Measurements from ENCODE around the gene USP4. TPM values are rescaled to one million over a fixed set of nuclear protein-coding genes. Genes with fewer than 3 reads are reported as not detected.
"Not testable (repeated sequence)": the region's sequence is repeated elsewhere in the genome, so short reads cannot be mapped to it uniquely, and the experiment has no call there.

USP4 gene
- total RNA-seq, 1 experiment from 2014 or later = 37.8 TPM

GRCh38 chr3:49349348-49350114 lies 9.7 kb upstream of the USP4 start:
- CTCF ChIA-PET = interaction anchor here (1.2 to 2.4 kb wide), 2 partner anchors 9 to 10 kb away, joined by 3 to 14 read pairs; partner anchors contain the start of gene USP4
- no peaks in the 10 kb centered on the region for H3K9me3 ChIP-seq
- H3K4me3 Mint-ChIP-seq (ENCODE audit: unreplicated experiment) = no peak overlapping the region
- peaks cover 21% of the 10 kb centered on the region for H3K4me1 Mint-ChIP-seq (ENCODE audit: low read depth, unreplicated experiment)
- no peaks in the 10 kb centered on the region for H3K27me3 Mint-ChIP-seq (ENCODE audit: insufficient read depth, unreplicated experiment)
- no peak for DNase-seq
- intact Hi-C loops (cut with micrococcal nuclease; ENCODE audit: unreplicated experiment) = no loop called here
- H3K4me1 ChIP-seq = peaks cover 23% of the 10 kb centered on the region
- POLR2A ChIA-PET = interaction anchor here (4.0 kb wide), 1 partner anchor 9 kb away, joined by 21 read pairs; the partner anchor contains the start of gene USP4
- H3K9me3 Mint-ChIP-seq (ENCODE audit: unreplicated experiment) = no peaks in the 10 kb centered on the region
- H3K36me3 ChIP-seq (ENCODE audit: control insufficient read depth, insufficient read depth, low read length) = no peaks in the 10 kb centered on the region
- peaks cover 31% of the 10 kb centered on the region for H3K36me3 Mint-ChIP-seq (ENCODE audit: insufficient read depth, unreplicated experiment)
- no peak overlapping the region for H3K4me3 ChIP-seq (ENCODE audit: low read depth, low read length)
- H3K27me3 ChIP-seq (replicated peaks; ENCODE audit: control insufficient read depth, insufficient read depth, low read length) = no peaks in the 10 kb centered on the region
- H3K27ac Mint-ChIP-seq (ENCODE audit: unreplicated experiment) = no peak overlapping the region
- no peak for TF ChIP-seq CTCF (IDR thresholded peaks at IDR 0.05; ENCODE audit: insufficient read depth in 1 of 2, low read depth in 1 of 2, low read length in 1 of 2, severe bottlenecking in 1 of 2, unreplicated experiment in 1 of 2)
- no TSS peak for BruUV-seq (replicated peaks)

- H3K27me3 Mint-ChIP-seq (ENCODE audit: insufficient read depth, unreplicated experiment); BruUV-seq (replicated peaks); H3K4me3 ChIP-seq (ENCODE audit: low read depth, low read length); intact Hi-C loops (cut with micrococcal nuclease; ENCODE audit: unreplicated experiment); H3K9me3 Mint-ChIP-seq (ENCODE audit: unreplicated experiment); H3K9me3 ChIP-seq; H3K4me3 Mint-ChIP-seq (ENCODE audit: unreplicated experiment); H3K36me3 ChIP-seq (ENCODE audit: control insufficient read depth, insufficient read depth, low read length); H3K27ac Mint-ChIP-seq (ENCODE audit: unreplicated experiment); DNase-seq; CTCF ChIA-PET; H3K27me3 ChIP-seq (replicated peaks; ENCODE audit: control insufficient read depth, insufficient read depth, low read length): not testable (repeated sequence)
- POLR2A ChIA-PET = interaction anchor here (4.0 kb wide), 1 partner anchor 8 kb away, joined by 21 read pairs; the partner anchor contains the start of gene USP4
- peaks cover 23% of the 10 kb centered on the region for H3K4me1 ChIP-seq
- Mint-ChIP-seq H3K4me1 (ENCODE audit: low read depth, unreplicated experiment) (peaks cover 21% of the 10 kb centered on the region), H3K36me3 (ENCODE audit: insufficient read depth, unreplicated experiment) (peaks cover 20% of the 10 kb centered on the region)
Measured at GRCh38 chr3:49348361-49348760, 8.5 kb upstream of the USP4 start.

GRCh38 chr3:49346797-49347251 lies 7.0 kb upstream of the USP4 start:
- ChIA-PET POLR2A (no interaction called here), CTCF (no interaction called here)
- Mint-ChIP-seq H3K9me3 (ENCODE audit: unreplicated experiment) (no peaks in the 10 kb centered on the region), H3K36me3 (ENCODE audit: insufficient read depth, unreplicated experiment) (peaks cover 4% of the 10 kb centered on the region), H3K4me1 (ENCODE audit: low read depth, unreplicated experiment) (peaks cover 13% of the 10 kb centered on the region), H3K4me3 (ENCODE audit: unreplicated experiment) (no peak overlapping the region), H3K27me3 (ENCODE audit: insufficient read depth, unreplicated experiment) (no peaks in the 10 kb centered on the region), H3K27ac (ENCODE audit: unreplicated experiment) (no peak overlapping the region)
- no peak for TF ChIP-seq CTCF (IDR thresholded peaks at IDR 0.05; ENCODE audit: insufficient read depth in 1 of 2, low read depth in 1 of 2, low read length in 1 of 2, severe bottlenecking in 1 of 2, unreplicated experiment in 1 of 2)
- DNase-seq = no peak
- intact Hi-C loops (cut with micrococcal nuclease; ENCODE audit: unreplicated experiment) = no loop called here
- H3K9me3 ChIP-seq = no peaks in the 10 kb centered on the region
- H3K4me1 ChIP-seq = peaks cover 16% of the 10 kb centered on the region
- H3K27me3 ChIP-seq (replicated peaks; ENCODE audit: control insufficient read depth, insufficient read depth, low read length) = no peaks in the 10 kb centered on the region
- no TSS peak for BruUV-seq (replicated peaks)
- H3K36me3 ChIP-seq (ENCODE audit: control insufficient read depth, insufficient read depth, low read length) = no peaks in the 10 kb centered on the region
- no peak overlapping the region for H3K4me3 ChIP-seq (ENCODE audit: low read depth, low read length)
